Stromal cell of bone marrow (primary cell): Measurements from ENCODE around the gene COX6A2.
A peak's percentile ranks its signal among the peaks of the same experiment; 100 is the strongest.

ENCODE experiments used
- DNase-seq: peaks from one replicate; pipeline ENCODE4 v3.0.0-alpha.2; 2012; ENCODE audit warnings: low read depth

COX6A2 gene

DNA sequence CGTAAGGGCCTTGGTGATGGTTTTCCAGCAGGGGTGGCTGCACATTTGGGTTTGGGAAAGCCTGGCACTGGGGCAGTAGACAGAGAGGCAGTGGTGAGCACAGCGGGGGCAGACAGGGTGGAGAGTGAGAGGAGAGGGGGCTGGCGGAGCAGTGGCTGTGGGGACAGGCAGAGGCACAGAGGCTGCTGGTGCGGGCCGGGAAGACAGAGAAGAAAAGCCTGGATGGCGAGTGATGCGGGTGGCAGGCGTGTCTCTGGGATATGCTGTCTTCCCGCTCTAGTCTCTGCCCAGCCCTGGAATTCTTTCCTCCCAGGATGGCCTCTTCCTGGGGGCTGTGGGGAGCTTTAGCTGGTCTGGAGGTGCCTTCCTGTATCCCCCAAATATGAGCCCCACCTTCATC is 18.1 kb downstream of the COX6A2 start:
- no peak for DNase-seq

DNA sequence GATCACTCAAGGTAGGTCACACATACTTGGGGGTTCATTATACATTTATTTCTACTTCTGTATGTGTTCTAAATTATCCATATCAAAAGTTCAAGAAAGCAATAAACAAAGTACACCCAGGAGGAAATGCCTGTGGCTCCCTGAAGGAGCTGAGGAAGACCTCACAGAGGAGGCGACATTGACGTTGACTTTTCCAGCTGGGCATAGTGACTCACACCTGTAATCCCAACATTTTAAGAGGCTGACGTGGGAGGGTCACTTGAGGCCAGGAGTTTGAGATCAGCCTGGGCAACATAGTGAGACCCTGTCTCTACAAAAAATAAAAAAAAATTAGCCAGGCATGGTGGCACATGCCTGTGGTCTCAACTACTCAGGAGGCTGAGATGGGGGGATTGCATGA is 18.7 kb downstream of the COX6A2 start:
- no peak for DNase-seq

GRCh38 chr16:31407406-31407805 is 20.8 kb downstream of the COX6A2 start:
- DNase-seq: no peak

DNA sequence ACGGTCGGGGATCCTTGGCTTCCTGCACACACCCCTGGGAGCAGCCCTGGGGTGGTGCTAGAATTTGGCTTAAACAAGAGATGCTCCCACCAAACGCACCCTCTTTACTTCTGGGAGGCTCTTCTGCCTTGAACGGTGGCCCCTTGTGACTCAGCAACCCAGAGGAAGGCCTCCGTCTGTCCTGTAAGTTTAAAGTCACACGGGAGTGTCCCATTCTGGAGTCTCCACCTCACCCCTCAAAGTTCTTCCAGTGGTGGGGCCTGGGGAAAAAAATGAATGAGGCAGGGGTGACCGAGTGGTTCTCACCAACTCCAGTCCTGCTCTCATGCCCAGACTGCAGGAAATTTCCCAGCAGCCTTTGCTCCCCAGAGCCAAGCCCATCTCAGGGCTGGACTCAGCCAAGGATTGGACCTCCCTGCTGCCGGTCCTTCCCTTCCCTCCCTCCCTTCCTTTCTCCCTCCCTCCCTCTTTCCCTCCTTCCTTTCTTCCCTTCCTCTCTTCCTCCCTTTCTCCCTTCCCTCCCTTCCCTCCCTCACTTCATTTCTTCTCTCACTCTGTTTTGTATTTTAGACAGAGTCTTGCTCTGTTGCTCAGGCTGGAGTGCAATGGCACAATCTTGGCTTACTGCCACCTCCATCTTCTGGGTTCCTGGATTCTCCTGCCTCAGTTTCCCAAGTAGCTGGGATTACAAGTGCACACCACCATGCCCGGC is 23.7 kb downstream of the COX6A2 start:
- no peak for DNase-seq

- no peak for DNase-seq
Observed at GRCh38 chr16:31403590-31404352, 24.4 kb downstream of the COX6A2 start.

DNA sequence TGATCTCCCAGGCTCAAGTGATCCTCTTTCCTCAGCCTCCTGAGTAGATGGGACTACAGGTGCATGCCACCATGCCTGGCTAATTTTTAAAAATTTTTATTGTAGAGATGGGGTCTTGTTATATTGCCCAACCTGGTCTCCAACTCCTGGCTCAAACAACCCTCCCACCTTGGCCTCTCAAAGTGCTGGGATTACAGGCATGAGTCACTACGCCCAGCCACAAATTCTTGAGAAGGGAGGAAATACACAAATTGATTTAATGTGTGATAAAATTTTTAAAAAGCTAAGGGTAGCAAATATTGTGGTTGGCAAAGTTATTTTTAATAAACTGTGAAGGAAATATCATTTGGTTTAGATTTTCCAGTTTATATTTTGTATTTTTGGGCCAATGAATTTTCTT is 25.5 kb downstream of the COX6A2 start:
- no peak for DNase-seq

- no peak for DNase-seq
Observed at GRCh38 chr16:31401436-31401835, 26.7 kb downstream of the COX6A2 start.

GRCh38 chr16:31400191-31400590 is 28.0 kb downstream of the COX6A2 start:
- no peak for DNase-seq

- DNase-seq: no peak
Observed at GRCh38 chr16:31397701-31398100, 30.5 kb downstream of the COX6A2 start.

DNA sequence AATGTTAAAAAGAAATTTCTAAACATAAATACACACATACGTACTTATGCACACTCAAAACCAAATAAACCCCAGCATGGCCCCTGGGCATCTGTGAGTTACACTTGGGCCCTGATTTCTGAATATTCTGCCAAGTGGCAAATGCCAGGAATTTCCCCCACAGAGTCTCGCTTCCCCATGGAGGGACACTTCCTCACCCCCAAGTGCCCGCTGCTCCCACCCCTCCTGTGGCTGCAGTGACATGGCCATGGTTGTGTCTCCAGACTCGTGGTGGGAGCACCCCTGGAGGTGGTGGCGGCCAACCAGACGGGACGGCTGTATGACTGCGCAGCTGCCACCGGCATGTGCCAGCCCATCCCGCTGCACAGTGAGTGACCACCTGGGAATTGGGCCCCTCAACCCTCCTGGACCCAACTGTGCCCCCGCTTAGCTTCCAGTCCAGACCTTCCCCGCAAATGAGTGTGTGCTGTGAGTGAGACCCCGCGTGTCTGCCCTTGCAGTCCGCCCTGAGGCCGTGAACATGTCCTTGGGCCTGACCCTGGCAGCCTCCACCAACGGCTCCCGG is 31.0 kb downstream of the COX6A2 start:
- no peak for DNase-seq

GRCh38 chr16:31395647-31396046 is 32.5 kb downstream of the COX6A2 start:
- DNase-seq: no peak

- no peak for DNase-seq
Observed at GRCh38 chr16:31393056-31393455, 35.1 kb downstream of the COX6A2 start, which contains the start of gene ITGAD. Gene ITGAD (plus strand): TSS chr16:31393335. CDS start chr16:31393361, 26 bp downstream.

DNA sequence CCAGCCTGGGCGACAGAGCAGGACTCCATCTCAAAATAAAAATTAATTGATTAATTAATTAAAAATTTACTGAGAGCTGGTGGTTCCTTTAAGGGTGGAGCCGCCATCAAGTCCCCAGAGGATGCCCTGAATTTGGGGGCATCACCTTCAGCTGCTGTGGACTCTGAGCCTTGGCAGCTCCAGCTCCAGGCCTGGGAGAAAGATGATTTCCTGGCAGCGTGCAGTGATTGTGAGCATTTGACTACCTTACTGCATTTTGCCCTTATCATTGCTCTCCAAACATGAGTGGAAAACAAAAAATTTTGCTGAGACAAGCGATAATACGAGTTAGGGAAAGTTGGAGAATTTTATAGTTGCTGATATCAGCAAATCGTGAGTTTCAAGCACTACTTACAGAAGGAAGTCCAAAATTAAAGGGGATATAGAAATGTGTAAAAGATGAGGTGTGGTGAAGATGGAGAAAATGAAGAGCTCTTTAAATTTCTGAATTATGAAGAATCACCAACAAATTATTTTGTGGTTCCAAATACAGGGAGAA is 37.6 kb downstream of the COX6A2 start:
- no peak for DNase-seq

DNA sequence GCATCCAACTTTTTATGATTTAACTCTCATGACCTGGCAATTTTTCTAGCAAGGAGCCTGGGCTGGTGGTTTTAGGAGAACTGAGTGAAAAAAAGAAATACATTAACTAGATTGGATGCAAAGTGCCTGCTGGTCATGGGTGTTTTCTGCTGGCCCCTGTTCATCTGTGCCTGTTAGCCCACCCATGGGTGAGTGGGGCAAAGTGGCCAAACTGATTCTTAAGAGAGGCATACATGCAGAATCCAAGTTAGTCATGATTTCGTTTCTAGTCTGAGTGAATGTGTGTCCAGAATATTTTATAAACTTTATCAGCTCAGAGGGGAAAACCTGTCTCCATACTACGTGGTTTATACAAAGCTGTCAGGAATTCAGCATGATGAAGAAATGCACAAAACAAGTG is 39.6 kb downstream of the COX6A2 start:
- DNase-seq: no peak

GRCh38 chr16:31386157-31386984 is 41.8 kb downstream of the COX6A2 start:
- DNase-seq: peak; percentile 13

DNA sequence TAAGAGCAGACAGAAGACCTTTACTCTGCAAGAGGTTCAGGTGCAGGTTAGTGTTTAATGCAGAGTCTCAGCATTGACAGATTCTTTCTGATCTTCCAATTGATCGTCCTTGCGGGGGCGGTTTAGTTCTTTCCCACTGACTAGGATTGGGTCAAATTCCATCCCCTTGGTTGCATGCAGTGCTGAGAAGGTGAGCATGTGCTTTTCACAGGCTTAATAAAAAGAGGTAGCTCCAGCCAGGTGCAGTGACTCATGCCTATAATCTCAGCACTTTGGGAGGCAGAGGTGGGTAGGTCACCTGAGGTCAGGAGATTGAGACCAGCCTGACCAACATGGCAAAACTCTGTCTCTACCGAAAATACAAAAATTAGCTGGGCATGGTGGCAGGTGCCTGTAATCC is 42.5 kb downstream of the COX6A2 start:
- DNase-seq: no peak

DNA sequence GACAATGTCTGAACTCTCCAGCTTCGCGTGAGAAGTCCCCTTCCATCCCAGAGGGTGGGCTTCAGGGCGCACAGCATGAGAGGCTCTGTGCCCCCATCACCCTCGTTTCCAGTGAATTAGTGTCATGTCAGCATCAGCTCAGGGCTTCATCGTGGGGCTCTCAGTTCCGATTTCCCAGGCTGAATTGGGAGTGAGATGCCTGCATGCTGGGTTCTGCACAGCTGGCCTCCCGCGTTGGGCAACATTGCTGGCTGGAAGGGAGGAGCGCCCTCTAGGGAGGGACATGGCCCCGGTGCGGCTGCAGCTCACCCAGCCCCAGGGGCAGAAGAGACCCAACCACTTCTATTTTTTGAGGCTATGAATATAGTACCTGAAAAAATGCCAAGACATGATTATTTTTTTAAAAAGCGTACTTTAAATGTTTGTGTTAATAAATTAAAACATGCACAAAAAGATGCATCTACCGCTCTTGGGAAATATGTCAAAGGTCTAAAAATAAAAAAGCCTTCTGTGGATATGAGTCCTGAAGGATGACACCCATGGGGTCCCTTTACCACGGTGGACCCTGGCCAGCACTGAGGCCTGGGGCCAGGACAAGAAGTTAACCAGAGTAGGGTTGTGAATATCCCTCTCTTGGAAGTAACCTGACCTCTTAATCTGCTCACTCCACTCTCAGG is 45.5 kb downstream of the COX6A2 start:
- DNase-seq: peak; percentile 4

GRCh38 chr16:31380201-31380600 is 48.0 kb downstream of the COX6A2 start:
- no peak for DNase-seq
